NCI-H2029 treated with DMSO at 0.1 percent for 48 hours (cell line): ENCODE measurements around the gene EVI5.

Source experiments
- DNase-seq: peaks from one replicate; lab custom pipeline; 2025; lab: John Stamatoyannopoulos, UW

EVI5 gene

DNA sequence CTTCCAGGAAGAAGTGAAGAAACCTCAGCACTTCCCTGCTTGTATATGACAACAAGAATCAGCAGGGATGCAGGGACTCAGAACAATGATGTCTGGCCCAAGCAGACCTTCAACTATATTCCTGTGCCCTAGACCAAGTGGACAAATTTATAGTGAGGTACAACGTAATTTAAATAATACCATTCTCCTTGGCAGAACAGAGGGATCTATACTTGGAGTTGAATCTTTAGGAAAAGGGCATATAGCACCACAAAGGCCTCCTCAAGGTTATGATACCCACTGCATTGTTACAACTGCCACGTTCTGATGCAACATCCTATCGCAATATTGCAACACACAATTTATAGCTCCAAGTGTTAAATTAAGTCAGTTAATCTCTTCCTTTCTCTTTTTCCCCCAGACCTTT, 269.1 kb downstream of the EVI5 start:
- DNase-seq: no peak

DNA sequence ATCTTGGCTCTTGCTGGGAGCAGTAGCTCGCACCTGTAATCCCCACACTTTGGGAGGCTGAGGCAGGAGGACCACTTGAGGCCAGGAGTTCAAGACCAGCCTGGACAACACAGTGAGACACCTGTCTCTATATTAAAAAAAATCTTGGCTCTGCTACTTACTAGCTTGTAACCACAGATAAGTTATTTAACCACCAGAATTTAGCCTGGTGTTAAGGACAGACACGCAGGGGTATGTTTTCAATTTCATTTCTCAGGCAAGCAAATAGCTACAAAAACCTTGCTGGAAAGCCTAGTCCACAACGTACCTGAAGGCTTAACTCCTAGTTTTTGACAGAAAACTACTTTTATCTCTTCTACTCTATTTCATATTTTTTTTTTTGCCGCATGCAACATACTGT, 273.4 kb downstream of the EVI5 start:
- no peak for DNase-seq

DNA sequence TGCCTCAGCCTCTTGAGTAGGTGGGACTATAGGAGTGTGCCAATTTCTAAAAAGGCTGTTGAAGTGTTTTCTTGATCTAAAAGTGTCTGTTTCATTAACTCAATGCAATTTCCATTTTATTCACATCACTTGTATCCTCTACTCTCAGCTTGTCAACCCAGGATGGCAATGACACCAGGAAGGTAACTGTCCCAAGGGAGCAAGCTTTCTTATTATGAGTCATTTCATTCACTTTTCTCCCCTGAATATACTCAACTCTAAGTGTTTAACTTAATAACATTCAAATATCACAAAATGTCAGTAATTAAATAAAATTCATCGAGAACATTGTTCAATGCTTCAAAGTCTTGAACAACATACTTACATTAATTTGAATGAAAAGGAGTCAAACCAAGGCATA, 275.3 kb downstream of the EVI5 start:
- DNase-seq: no peak

DNA sequence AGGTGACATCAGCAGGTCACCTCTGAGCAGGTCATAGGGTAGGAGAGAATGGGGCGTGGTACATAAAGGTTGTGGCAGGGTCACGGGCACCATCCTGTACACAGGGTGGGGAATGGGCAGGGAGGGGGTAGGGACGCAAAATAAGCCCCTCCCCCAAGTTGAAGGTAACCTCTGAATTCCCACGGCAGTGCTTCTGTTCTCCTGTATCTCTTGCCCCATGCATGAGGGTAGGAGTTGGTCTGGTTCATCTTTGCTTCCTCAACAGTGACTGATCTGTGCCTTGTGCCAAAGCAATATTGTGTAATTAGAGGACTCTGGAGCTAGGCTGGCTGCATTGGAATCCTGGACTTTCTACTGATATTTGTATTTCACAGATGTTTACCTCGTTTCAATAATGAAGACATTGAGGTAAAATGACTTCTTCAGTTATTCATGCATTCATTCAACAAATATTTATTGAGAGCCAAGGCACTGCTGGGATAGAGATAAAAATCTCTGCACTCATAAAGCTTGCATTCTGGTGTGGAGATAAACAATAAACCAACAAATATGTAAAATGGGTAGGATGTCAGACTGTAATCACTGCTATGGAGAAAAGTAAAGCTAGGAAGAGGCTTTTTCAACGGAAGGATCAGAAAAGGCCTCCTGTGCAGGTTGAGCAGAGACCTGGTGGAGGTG, 279.8 kb downstream of the EVI5 start:
- DNase-seq: no peak

DNA sequence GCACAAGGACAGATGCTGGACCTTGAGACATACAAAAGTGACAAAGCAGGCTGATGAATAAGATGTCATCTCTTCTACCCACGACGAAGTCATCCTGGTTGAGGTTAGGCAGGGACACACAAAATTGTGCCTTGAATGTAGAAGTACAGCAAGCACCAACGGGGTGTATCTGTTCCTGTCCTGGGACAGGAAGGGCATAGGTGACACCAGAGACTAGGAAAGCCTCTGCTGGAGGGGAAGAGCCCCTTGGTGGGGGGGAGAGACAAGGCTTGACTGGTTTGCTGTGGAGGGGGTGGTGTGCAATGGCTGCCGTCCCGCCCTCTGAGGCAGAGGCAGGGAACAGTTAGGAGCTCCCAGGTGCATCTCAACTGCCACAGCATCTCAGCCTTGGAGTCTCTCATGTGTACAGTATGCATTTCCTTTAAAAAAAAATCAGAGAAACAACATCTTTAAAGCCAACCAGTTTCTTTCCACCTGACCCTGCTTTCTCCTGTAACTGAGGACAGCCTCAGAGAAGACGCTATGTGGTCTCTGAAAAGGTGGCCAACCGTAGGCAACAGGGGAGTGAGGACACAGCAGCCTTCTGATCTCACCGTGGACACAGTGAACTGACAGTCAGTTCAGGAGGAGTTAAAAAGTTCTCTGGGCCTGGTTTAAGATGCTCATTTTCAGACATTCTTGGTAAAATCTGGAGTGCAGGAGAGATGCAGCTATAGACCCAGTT, 280.5 kb downstream of the EVI5 start:
- DNase-seq: no peak

DNA sequence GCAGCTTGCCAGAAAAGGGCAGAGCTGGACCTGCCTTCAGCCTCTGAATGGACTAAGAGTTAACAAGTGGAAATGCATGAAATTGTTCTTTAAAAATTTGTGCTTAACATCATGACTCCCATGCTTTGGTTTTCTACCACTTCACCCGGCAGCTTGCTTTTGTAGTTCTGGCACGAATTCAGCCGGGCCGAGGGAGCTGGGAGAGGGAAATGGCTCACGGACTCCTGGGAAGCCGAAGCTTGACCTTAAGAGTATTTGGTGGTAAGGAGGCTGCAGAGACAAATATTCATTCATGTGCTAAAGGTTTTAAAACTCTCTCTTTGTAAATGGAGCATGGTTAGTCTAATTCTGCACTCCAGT, 281.0 kb downstream of the EVI5 start:
- DNase-seq: no peak

DNA sequence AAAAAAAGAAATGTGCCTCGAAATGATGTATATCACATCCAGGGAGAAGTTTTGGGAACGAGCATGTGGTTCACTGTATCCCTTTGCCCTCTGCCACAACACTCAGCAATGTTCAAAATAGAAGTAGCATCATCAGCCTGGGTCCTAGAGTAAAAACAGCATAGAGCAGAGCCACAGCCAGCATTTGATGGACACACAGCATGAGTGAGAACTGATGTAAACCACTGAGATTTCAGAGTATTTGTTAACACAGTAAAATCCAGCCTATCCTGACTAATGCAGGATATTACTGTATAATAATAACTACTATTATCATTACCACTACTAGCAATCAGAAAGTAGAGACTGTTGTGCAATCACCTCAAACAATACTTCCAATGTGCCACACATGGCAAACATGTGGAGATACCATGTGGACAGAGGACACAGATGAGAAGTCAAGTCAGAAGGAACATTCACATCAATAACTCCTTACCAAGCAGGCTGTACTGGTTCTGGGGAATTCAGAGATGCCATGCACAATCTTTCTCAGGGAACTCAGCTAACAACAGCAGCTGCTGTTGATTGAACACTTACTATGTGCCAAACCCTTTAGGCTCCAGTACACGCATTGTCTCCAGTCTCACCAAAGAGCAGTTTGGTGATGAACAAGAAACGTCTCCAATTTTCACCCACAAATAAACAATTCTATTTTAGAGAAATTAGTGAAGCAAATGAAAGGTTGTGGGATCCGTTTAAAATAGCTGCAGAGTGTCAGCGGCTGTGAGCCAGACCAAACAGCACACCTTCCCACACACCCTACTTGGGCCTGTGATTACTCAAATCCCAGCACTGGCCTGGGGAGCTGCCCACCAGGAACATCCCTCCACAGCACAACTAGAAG, 281.6 kb downstream of the EVI5 start:
- DNase-seq: no peak

DNA sequence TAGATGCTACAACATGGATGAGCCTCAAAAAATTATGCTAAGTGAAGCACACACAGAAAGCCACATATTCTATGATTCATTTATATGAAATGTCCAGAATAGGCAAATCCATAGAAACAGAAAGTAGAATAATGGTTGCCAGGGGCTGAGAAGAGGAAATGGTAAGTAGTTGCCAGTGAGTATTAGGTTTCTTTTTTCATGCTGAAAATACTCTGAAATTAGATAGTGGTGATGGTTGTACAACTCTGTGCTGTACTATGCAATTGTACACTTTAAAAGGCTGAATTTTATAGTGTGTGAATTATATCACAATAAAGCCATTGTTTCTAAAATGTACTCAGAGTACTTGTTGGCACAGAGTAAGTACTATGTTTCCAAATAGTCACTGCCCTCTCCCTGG, 282.7 kb downstream of the EVI5 start:
- DNase-seq: no peak

DNA sequence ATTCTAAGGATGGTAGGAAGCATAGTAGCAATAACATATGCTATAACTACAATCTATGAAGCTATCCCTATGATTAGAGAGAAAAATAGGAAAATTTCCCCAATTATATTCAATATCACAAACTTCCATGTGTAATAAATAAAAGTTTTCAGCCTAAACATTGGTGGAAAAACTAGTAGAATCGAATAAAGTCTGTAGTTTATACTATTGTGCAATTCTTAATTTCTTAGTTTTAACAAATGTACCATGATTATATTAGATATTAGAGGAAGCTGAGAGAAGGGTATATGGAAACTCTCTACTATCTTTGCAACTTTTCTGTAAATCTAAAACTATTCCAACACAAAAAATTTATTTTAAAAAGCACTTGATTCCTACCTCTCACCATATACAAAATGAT, 284.4 kb downstream of the EVI5 start:
- no peak for DNase-seq

DNA sequence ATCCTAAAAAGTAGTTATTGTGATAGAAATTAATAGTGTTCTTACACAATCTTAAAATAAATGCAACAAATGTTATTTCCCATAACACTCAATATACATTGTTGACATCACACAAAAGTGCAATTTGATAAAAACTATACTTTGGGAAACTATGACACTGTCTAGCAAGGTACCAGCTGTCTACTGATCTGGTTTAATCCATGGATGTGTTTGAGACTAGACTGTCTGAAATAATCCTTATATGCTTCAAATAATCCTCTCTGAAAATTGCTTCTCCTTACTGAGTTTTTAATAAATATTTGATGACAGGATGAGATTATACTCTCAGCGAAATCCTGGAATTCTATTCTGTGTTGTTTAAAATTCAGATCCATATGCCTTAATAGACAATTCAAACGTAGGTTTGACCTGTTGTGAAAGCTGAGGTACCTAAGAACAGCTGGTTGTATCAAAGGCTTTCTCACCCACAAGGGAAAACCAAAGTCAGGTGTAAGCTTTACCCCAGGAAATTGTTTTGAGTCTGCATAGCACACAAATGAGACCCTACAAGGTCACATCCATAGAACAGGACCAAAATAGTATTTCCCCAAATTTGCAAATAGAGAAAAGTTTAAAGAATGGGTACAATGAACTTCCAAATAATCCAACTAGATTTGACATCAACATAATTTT, 289.4 kb downstream of the EVI5 start:
- no peak for DNase-seq

DNA sequence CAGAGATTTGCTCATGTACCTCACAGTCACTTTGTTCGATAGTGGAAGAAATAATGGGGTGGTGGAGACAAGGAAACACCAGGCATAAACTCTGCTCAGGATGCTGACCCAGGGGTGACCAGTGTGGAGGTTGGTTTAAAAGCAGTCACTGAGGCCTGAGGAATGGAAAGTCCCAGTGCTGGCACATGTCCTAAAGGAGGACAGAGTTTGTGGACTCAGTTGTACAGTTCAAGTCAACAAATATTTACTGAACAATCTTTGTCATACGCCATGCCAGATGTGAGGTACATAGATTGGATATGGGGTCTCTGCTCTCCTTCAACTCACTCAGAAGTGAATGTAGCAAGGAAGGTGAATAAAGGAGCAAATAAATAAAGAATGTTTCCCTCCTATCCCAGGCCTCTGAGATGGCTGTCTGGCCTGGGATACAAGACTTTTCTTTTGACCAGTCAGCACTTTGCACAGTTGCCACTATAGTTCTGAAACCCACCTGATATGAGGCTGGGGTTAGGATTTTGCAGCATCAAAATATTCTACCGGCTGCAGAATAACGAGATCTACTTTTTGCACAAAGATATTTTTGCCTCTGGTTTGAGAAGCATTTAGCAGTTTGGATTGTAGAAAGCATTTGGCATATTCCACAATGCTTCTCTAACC, 290.3 kb downstream of the EVI5 start:
- no peak for DNase-seq

DNA sequence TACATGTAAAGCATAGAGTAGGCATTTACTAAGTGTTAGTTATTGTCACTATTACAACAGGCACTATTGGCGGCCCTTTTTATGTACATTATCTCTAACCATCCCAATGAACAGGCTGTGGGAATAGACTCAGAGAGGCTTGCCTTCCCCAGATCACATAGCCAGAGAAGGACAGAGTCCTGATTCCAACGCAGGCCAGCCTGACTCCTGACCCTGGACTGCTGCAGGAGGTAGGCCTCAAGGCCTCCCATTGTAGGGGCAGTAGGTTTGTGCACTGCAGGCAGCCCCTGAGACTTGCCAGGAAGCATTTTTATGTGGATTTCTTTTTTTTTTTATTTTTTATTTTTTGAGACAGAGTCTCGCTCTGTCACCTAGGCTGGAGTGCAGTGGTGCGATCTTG, 291.8 kb downstream of the EVI5 start:
- no peak for DNase-seq

DNA sequence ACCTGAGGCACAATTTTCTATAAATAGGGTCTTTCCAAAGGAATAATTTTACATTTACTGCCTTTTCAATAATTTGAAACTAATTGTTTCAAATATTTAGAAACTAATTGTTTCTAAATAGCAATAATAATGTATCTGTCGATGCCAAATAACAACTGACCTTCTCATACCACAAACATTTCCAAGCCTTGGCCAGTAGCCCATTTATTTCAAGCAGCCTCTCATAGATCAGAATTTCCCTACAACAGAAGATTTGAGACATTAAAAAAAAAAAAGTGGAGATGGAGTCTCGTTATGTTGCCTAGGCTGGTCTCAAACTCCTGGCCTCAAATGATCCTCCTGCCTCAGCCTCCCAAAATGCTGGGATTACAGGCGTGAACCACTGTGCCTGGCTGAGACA, 296.1 kb downstream of the EVI5 start:
- DNase-seq: no peak

DNA sequence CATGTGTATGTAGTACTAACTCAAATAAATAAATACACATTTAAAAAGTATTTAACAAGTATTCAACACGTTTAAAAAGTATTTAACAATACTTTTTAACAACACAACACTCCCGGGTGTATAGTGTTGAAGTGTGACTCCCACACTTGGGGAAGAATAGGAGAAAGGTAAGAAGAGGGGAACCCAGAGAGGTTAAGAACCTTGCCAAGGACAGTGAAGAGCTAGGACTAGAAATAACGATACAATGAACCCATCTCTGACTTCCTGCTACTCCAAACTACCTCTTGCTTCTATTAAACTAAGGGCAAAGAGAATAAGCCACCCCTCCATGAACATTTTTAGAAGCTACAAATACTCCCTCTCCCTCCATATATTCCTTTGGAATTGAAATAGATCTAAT, 296.5 kb downstream of the EVI5 start:
- DNase-seq: no peak

DNA sequence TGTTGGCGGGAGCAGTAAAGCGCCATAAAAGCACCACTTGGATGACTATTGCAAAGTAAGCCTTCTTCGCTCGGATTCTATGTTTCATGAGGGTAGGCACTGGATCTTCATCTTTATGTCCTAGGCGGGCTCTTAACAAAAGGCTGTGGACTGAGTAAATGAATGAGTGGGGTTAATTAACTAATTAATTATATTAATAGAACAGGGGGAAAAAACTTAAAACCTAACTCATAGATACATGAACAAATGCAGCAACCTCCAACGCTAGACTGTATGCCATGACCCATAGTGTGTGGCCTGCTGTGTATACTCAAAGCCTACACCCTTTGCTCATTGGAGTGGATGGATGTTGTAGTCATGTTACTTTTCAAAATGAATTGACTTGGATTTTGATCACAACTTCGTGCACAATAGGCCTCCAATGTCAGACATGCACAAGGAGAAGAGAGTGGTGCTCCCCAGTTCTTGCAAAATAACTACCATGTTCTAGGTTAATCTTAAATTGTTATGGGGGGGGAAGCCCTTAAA, 297.8 kb downstream of the EVI5 start:
- no peak for DNase-seq

DNA sequence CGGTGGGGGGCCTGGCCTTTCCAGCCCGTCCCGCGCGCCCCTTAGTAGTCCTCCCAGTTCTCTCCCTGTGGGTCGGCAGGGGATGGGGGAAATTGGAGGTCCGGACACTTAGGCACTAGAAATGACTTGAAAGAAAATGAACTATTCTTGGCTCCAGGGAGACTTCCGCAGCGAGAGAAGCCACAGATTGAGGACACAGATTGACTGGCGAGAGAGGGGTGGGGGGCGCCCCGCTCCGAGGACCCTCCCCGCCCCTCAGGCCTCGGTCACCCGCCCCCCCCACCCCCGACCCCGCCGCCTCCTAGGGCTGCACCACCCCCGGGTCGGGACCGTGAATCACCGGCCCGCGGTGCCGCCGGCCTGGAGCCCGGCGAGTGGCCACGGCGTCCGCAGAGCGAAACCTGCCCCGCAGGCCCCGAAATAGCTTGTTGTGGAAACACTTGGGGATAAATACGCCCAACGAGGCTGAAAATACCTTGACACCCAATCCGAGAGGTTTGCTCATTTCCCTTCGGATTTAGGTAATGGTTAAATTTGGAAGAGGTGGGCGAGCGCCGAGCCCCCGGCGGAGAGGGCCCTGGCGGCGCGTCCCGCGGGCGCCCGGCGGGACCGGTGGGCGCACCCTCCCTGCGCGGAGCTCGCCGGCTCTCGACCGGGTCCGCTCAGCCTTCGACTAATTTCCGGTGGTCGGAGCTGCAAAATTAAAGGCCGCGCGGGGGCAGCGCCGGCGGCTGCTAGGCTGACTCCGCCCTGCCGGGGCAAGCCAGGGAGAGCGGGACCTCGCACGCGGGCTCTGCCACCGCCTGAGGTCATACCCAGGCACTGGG, 298.4 kb downstream of the EVI5 start, which contains the start of gene GFI1:
TSS of gene GFI1 (minus strand) at position 675 of the 827 bp plus-strand sequence. CDS start 3,438 bp downstream, outside the sequence.
- DNase-seq: no peak

DNA sequence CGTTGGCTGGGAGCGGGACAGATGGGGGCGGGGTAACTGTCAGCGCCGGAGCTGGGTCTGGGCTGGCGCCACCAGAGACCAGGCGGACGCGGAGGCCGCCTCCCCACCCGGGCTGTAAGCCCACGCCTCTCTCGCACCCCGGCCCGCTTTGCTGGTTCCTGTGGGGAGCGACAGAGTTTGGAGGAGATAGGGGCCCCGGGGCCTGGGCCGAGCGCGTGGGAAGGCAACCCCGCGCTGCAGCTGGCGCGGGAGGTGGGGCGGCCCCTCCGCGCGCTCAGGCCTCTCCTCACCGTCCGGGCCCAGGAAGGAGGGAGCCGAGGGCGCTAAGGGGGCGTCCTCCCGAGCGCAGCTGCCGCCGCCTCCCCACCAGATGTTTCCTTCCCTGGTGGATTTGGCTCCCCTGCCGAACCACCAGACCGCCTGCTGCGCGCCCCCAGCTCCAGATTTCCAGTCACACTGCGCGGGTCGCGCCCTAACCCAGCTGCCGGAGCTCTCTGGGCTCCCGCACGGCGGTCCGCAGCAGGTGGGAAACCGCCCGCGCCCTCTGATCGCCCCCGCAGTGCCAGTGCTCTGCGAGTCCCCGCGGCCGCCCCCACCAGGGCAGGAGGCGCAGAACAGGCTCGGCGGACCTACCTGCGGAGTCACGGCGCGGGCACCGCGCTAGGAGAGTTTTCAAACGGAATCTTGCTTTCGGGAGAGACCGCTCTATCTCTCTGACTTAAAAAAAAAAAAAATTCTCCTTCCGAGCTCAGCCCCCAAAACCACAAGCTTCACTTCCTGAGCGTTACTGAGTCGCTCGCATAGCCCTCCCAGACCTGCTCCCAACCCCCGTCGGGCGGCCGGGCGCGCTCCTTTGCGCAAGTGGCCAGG, 299.3 kb downstream of the EVI5 start:
- peak; percentile 58 for DNase-seq

DNA sequence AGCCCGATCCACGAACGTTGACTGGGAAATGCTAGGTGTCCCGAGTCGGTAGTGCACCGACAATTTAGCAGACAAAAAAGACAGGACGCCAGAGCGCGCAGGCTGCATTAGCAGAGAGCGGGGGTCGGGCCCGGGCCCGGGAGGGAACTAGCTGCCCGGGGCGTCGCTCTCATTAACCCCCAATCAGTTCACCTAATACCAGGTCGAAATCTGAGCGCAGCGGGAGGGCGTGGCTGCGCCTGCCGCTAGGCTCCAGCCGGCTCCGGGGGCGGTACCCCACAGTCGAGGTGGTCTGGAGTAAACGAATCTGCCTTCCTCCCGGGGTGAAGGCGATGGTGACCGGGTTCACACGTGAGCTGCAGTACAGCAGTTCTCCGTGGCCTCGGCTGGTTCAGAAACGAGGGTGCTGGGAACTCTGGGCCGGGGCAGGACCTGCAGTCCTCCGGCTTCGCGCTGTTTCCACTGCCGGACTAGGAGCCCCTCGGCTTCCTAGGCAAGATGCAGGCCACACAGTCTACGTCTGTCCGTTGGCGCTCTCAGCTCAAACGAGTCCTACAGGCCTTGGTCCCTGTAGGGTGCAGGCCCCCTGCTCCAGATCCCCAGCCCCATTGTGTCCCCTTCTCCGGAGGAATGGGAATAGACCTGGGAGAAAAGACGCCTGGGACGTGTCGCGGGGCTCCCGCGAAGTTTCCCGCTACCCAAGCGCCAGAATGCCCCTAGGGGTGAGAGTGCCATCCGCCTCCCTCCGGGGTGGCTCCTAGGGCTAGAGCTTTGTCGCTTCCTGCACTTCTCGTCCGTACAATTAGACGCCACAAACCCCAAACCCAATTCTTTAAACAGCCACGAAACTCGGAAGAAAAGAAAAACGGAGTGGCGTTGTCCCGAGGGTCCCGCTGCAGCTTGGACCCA, 300.2 kb downstream of the EVI5 start:
- peak; percentile 27 for DNase-seq
